Vagina (tissue), 2 donors: ENCODE results near the gene ZNF566.

Experiments
- CTCF ChIP-seq, 3 experiments: fragments of 450-650 bp in 2 of 3; fragments of 200-600 bp in 1 of 3; sonication (generic) in 1 of 3; IDR thresholded peaks; one replicate each; pipeline ENCODE4 v1.5.1; 2017 to 2019; ENCODE audit warnings: antibody characterized with exemption in 3 of 3, mild to moderate bottlenecking in 2 of 3, moderate library complexity in 2 of 3
- POLR2A ChIP-seq, 2 donors: fragments of 450-650 bp; IDR thresholded peaks; one replicate each; pipeline ENCODE4 v1.6.1; 2017; ENCODE audit warnings: antibody characterized with exemption in 2 of 2, mild to moderate bottlenecking in 2 of 2, moderate library complexity in 2 of 2

GRCh38 chr19:36488846-36489117, 579 bp downstream of the ZNF566 start:
- TF ChIP-seq CTCF (IDR thresholded peaks at IDR 0.05) (no peak), POLR2A (IDR thresholded peaks at IDR 0.05) (no peak)
